Neural crest cell (in vitro differentiated cells): ENCODE data around the gene ACTL10. TPM values are rescaled to one million over a fixed set of nuclear protein-coding genes. Genes with fewer than 3 reads are reported as not detected.

ENCODE experiments used
- DNase-seq: peaks from one replicate; pipeline ENCODE4 v3.0.0; 2021; ENCODE audit warnings: low read depth, mixed read lengths, low spot score
- H3K27ac Mint-ChIP-seq: one replicate; pipeline ENCODE4 v1.8.0; 2021; ENCODE audit warnings: mild to moderate bottlenecking, mixed read lengths; ENCODE audit not compliant: unreplicated experiment
- H3K27me3 Mint-ChIP-seq: 2 replicates; pipeline ENCODE4 v1.8.0; 2021; ENCODE audit warnings: low read depth, mild to moderate bottlenecking, mixed read lengths
- H3K36me3 Mint-ChIP-seq: 2 replicates; pipeline ENCODE4 v1.8.0; 2021; ENCODE audit warnings: low read depth, mild to moderate bottlenecking, mixed read lengths
- H3K4me1 Mint-ChIP-seq: 2 replicates; pipeline ENCODE4 v1.8.0; 2021; ENCODE audit warnings: mixed read lengths
- H3K4me3 Mint-ChIP-seq: one replicate; pipeline ENCODE4 v1.8.0; 2021; ENCODE audit warnings: mild to moderate bottlenecking, mixed read lengths
- H3K9me3 Mint-ChIP-seq: 2 replicates; pipeline ENCODE4 v1.8.0; 2021; ENCODE audit warnings: mixed read lengths
- total RNA-seq: library from RNA; stranded (reverse); gene quantifications from 2 replicates; pipeline ENCODE4 v1.2.1, GENCODE V29; 2021
- TF ChIP-seq, protein P1 (sequence below): fragments of 200-600 bp; sonication (generic); conservative IDR thresholded peaks from 2 replicates; pipeline ENCODE4 v1.5.0; 2021; ENCODE audit warnings: antibody characterized with exemption, mild to moderate bottlenecking

ACTL10 gene
- total RNA-seq, 1 donor from 2014 or later, result 0.75 TPM

DNA sequence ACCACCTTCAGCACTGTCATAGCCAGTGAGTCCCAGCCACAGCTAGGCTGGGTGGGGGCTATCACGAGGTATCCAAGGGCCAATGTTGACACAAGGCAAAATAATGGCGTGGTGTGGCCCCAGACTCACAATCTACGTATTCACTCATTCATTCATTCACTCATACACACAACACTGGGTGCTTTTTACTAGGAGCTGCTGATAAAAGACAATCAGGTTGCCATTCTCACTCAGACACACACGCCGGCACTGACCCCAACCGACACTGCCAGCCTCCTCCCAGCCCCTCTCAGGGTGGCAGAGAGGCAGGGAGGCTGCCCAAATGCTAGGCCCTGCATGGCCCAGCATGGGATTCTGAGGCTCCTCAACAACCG, 6.1 kb upstream of the ACTL10 start:
- no peaks in the 10 kb centered on the region for H3K9me3 Mint-ChIP-seq
- H3K27me3 Mint-ChIP-seq, result peaks cover 5% of the 10 kb centered on the region
- no peak for DNase-seq
- peaks cover 3% of the 10 kb centered on the region for H3K36me3 Mint-ChIP-seq
- H3K4me1 Mint-ChIP-seq, result peaks cover 30% of the 10 kb centered on the region
- peak overlapping the region; percentile 84 for H3K4me3 Mint-ChIP-seq
- TF ChIP-seq, protein P1, sequence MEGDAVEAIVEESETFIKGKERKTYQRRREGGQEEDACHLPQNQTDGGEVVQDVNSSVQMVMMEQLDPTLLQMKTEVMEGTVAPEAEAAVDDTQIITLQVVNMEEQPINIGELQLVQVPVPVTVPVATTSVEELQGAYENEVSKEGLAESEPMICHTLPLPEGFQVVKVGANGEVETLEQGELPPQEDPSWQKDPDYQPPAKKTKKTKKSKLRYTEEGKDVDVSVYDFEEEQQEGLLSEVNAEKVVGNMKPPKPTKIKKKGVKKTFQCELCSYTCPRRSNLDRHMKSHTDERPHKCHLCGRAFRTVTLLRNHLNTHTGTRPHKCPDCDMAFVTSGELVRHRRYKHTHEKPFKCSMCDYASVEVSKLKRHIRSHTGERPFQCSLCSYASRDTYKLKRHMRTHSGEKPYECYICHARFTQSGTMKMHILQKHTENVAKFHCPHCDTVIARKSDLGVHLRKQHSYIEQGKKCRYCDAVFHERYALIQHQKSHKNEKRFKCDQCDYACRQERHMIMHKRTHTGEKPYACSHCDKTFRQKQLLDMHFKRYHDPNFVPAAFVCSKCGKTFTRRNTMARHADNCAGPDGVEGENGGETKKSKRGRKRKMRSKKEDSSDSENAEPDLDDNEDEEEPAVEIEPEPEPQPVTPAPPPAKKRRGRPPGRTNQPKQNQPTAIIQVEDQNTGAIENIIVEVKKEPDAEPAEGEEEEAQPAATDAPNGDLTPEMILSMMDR, result no peak
- no peak overlapping the region for H3K27ac Mint-ChIP-seq

DNA sequence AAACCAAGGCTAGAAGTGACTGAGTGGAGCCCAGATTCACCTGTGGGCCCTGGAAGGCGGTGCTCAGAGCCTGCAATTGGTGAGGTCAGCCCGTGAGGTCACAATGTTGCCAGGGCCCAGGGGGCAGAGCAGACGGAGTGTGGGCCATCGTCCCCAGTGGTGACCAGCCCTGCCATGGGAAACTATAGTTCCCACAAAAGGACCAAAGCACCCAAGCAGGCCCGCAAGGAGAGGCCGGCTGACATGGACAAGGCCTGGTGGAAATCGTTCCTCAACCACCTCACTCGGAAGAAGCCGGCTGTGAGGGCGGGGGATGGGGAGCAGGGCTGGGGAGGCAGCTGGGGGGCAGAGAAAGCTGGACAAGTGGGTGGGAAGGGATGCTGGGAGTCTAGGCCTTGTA, 4.6 kb upstream of the ACTL10 start, which contains the start of gene C20orf144:
Gene C20orf144, plus strand, starts transcription at position 156 of the 400 bp plus-strand sequence. Its CDS starts 19 bp downstream, at position 175.
- Mint-ChIP-seq H3K27ac (peak within 1 kb of the TSS; percentile 67), H3K9me3 (no peaks in the 10 kb centered on the region), H3K4me3 (peak within 1 kb of the TSS; percentile 84), H3K27me3 (peaks cover 9% of the 10 kb centered on the region), H3K4me1 (peaks cover 39% of the 10 kb centered on the region), H3K36me3 (peaks cover 6% of the 10 kb centered on the region)
- TF ChIP-seq, protein P1, result no peak
- DNase-seq, result no peak

DNA sequence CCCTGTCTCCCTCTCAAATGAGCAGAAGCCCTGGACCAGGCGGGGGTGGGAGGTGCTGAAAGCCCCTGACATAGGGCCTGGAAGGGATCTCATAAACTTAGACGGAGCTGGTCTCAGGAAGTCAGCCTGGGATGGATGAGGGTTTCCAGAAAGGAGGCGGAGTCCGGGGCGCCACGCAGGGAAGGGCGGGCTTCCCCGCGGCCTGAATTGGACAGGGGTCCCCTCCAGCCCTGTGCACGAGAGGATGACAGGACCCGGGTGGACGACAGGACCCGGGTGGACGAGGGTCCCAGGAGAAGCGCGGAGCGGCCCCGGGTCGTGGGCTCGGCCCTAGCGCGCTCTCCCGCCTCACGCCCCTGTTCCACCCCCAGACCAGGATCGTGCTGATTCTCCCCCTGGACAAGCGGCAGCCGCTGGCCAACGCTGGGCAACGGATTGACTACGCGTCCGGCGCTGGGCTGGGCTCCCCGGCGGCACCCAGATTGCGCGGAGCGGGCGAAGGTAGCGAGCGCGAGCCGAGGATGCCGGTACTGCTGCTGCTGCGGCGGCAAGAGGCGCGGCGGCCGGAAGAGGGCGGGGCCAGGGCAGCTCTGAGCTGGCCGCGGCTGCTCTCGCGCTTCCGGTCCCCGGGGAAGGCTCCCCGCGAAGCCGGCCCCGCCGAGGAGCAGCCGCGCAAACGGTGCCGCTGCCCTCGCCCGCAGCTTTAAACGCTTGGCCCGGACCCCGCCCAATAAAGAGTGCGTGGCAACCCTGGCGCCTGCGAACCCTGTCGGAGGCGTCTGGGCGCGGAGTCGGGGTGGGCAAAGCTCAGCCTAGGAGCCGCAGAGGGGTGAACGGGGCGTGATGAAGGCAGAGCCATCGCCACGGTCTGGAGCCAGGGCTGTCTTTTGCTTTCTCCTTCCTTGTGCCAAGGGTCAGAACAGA, 3.3 kb upstream of the ACTL10 start:
- Mint-ChIP-seq H3K27me3 (peaks cover 11% of the 10 kb centered on the region), H3K9me3 (no peaks in the 10 kb centered on the region), H3K4me1 (peaks cover 42% of the 10 kb centered on the region), H3K36me3 (peaks cover 8% of the 10 kb centered on the region), H3K27ac (peak overlapping the region; percentile 90), H3K4me3 (peak overlapping the region; percentile 84)
- TF ChIP-seq, protein P1, result no peak
- peak; percentile 82 for DNase-seq

DNA sequence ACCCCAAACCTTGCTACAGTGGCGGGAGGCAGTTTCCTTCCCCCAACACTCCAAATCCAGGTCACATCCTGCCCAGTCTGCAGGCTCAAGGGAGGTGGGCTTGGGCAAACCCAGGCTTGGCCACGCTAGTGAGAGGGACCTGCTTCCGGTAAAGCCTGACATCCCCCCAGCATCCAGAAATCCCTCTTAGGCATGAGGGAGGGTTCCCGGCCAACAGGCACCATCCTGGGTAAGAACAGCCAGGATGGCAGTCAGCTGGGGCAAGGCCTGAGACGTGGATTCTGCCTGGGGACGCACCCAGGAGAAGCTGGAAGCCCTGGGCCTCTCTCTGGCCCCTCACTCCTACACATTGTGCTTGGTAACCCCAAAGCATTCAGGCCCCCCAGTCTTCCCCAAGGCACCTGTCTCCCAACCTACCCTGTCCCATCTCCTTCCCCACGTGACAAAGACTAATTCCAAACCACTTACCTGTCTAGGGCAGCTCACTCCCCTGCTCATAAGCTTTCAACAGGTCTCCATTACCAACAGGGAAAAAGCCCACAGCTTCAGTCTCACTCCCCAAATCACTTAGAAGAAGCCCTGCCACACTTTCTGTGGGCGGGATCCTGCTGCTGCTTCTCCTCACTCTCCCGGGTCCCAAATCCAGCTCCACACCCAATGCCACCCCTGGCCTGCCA, 2.5 kb upstream of the ACTL10 start:
- H3K36me3 Mint-ChIP-seq, result peaks cover 10% of the 10 kb centered on the region
- TF ChIP-seq, protein P1, result no peak
- peaks cover 49% of the 10 kb centered on the region for H3K4me1 Mint-ChIP-seq
- peak overlapping the region; percentile 67 for H3K27ac Mint-ChIP-seq
- H3K27me3 Mint-ChIP-seq, result peaks cover 12% of the 10 kb centered on the region
- no peaks in the 10 kb centered on the region for H3K9me3 Mint-ChIP-seq
- DNase-seq, result no peak
- peak overlapping the region; percentile 84 for H3K4me3 Mint-ChIP-seq

DNA sequence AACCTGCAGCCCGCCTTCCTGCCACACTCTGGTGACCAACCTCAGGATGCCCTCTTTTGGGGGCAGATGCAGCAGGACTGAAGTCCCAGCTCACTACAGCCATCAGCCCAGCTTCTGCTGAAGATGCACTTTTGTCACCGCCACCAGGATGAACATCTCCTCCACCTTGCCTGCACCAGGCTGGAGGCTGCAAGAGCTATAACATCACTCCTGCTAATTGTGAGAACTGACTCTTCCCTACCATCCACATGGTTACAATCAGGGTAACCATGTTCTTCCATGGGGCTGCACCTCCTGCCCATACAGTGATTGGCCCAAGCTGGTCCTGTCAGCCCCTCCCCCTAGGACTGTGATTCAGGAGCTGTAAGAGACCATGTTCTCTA, 2.0 kb upstream of the ACTL10 start:
- Mint-ChIP-seq H3K4me1 (peaks cover 50% of the 10 kb centered on the region), H3K4me3 (peak overlapping the region; percentile 84), H3K27me3 (peaks cover 14% of the 10 kb centered on the region), H3K9me3 (no peaks in the 10 kb centered on the region), H3K36me3 (peaks cover 11% of the 10 kb centered on the region), H3K27ac (peak overlapping the region; percentile 67)
- TF ChIP-seq, protein P1, result no peak
- DNase-seq, result no peak
